K562 (cell line): Measurements from ENCODE around the gene SPATS1. TPM values are rescaled to one million over a fixed set of nuclear protein-coding genes. Genes with fewer than 3 reads are reported as not detected.

Source experiments
- BHLHE40 ChIP-seq: IDR thresholded peaks from 2 replicates; pipeline ENCODE4 v1.6.1; 2011; ENCODE audit warnings: low read length, improper control_type of control experiment
- CBFA2T3 ChIP-seq: fragments of 450-650 bp; IDR thresholded peaks from 2 replicates; pipeline ENCODE4 v1.6.1; 2017
- GTF2E2 ChIP-seq: fragments of 200-800 bp; sonication (Bioruptor generic); IDR thresholded peaks from 2 replicates; pipeline ENCODE4 v1.6.1; 2016; ENCODE audit warnings: missing genetic modification characterization, missing compliant biosample characterization
- IRF2 ChIP-seq: sonication (generic); formaldehyde crosslinking; IDR thresholded peaks from 2 replicates; pipeline ENCODE4 v1.8.1; 2022; ENCODE audit warnings: mild to moderate bottlenecking, missing genetic modification reagents
- KLF1 ChIP-seq: fragments of 450-650 bp; IDR thresholded peaks from 2 replicates; pipeline ENCODE4 v1.6.1; 2016; ENCODE audit warnings: missing genetic modification characterization, missing compliant biosample characterization
- RB1 ChIP-seq: fragments of 450-650 bp; IDR thresholded peaks from 2 replicates; pipeline ENCODE4 v1.6.1; 2017; ENCODE audit warnings: low read depth, mild to moderate bottlenecking
- RFX1 ChIP-seq: fragments of 450-650 bp; IDR thresholded peaks from 2 replicates; pipeline ENCODE4 v1.6.1; 2016; ENCODE audit warnings: mild to moderate bottlenecking, moderate library complexity
- RFX5 ChIP-seq: IDR thresholded peaks from 2 replicates; pipeline ENCODE4 v1.6.1; 2011; ENCODE audit warnings: low read depth, mild to moderate bottlenecking, improper control_type of control experiment, low read length
- TEAD2 ChIP-seq: fragments of 450-650 bp; IDR thresholded peaks from 2 replicates; pipeline ENCODE4 v1.6.1; 2016; ENCODE audit warnings: missing genetic modification characterization, control low read depth, missing compliant biosample characterization
- ZBTB26 ChIP-seq: fragments of 450-650 bp; formaldehyde crosslinking; IDR thresholded peaks from 2 replicates; pipeline ENCODE4 v1.4.0; 2022; ENCODE audit warnings: missing genetic modification characterization
- ZFP1 ChIP-seq: fragments of 450-650 bp; formaldehyde crosslinking; IDR thresholded peaks from 2 replicates; pipeline ENCODE4 v1.4.0; 2020; ENCODE audit warnings: mild to moderate bottlenecking, mixed read lengths
- ZNF384 ChIP-seq: IDR thresholded peaks from 2 replicates; pipeline ENCODE4 v1.6.1; 2012; ENCODE audit warnings: low read depth, low read length, improper control_type of control experiment
- ZNF395 ChIP-seq: fragments of 200-800 bp; sonication (Bioruptor generic); IDR thresholded peaks from 2 replicates; pipeline ENCODE4 v1.6.1; 2017; ENCODE audit warnings: missing genetic modification characterization, missing compliant biosample characterization
- ZNF76 ChIP-seq: fragments of 250-450 bp; sonication (Bioruptor Pico); IDR thresholded peaks from 2 replicates; pipeline ENCODE4 v1.4.0; 2020; ENCODE audit warnings: mild to moderate bottlenecking, moderate library complexity, borderline replicate concordance
- polyA plus RNA-seq, 8 experiments: library from polyadenylated mRNA; depleted of rRNA in 4 of 8; stranded (reverse) in 5 of 8; unstranded in 3 of 8; fragments of >200 nt; fragmentation: Nextera tagmentation in 2 of 8; fragmentation: Illumina TruSeq in 1 of 8; extraction: Ambion mirVana in 2 of 8; extraction: Trizol in 1 of 8; gene quantifications; 2 replicates each; pipeline versions ENCODE4 v1.2.1 to v1.2.3, GENCODE V29; 2011 to 2014; ENCODE audit warnings: inconsistent platforms in 1 of 8, missing spikeins in 1 of 8
- total RNA-seq, 7 experiments: library from RNA; depleted of rRNA in 6 of 7; stranded (reverse); fragments of >200 nt in 6 of 7; fragmentation: Illumina TruSeq in 2 of 7; extraction: Trizol in 2 of 7; gene quantifications; 2 replicates each; pipeline versions ENCODE4 v1.2.1 to v1.2.3, GENCODE V29; 2011 to 2021; ENCODE audit warnings: low replicate concordance in 1 of 7

Gene SPATS1
- total and polyA plus RNA-seq, 9 of the 15 experiments (the other 6 are each of a cell fraction or from before 2014, with no cell fraction given): not detected

GRCh38 chr6:44312901-44313788 lies 29.3 kb upstream of the SPATS1 start, which contains the start of gene AARS2 (continued):
- TF ChIP-seq ZFP1 (CRISPR knock-in tag): 0 out of 2 replicates have a peak, but pooled peaks have one; percentile 21
- TF ChIP-seq ZBTB26 (CRISPR knock-in tag): peak; percentile 20; the same call in 1 of the 2 replicates
- TF ChIP-seq CBFA2T3: peak; percentile 16; the same call in 1 of the 2 replicates
- TF ChIP-seq BHLHE40: peak; percentile 50; the same call in 1 of the 2 replicates
- no peak for TF ChIP-seq RFX5
- no peak for TF ChIP-seq IRF2 (CRISPR knock-in tag)
- peak; percentile 73; the same call in 1 of the 2 replicates for TF ChIP-seq KLF1 (tag)
- peak; percentile 96 for TF ChIP-seq RB1
- no peak for TF ChIP-seq ZNF76
- no peak for TF ChIP-seq TEAD2 (tag)
- no peak for TF ChIP-seq RFX1
- TF ChIP-seq GTF2E2 (tag): peak; percentile 91
- no peak for TF ChIP-seq ZNF384
- no peak for TF ChIP-seq ZNF395 (CRISPR knock-in tag)
